H9 (cell line): ENCODE data around the gene ARPC4. TPM values are rescaled to one million over a fixed set of nuclear protein-coding genes. Genes with fewer than 3 reads are reported as not detected.
"Not testable (repeated sequence)": the region's sequence is repeated elsewhere in the genome, so short reads cannot be mapped to it uniquely, and the experiment has no call there.

ENCODE experiments used
- DNase-seq: peaks from one replicate; pipeline ENCODE4 v3.0.0-alpha.2; 2017
- H2AFZ ChIP-seq: one replicate; pipeline ENCODE4 v1.6.1; 2013; ENCODE audit warnings: mild to moderate bottlenecking, low read length, control low read depth, moderate library complexity
- H2AK5ac ChIP-seq: 2 replicates; pipeline ENCODE4 v1.6.1; 2013; ENCODE audit warnings: low read length, control low read depth, mixed read lengths; ENCODE audit not compliant: insufficient read length
- H2BK120ac ChIP-seq: one replicate; pipeline ENCODE4 v1.6.1; 2013; ENCODE audit warnings: low read depth, mild to moderate bottlenecking, low read length, control low read depth, inconsistent platforms; ENCODE audit not compliant: poor library complexity, severe bottlenecking
- H2BK12ac ChIP-seq: 2 replicates; pipeline ENCODE4 v1.6.1; 2013; ENCODE audit warnings: low read length, control low read depth, mixed read lengths, low read depth; ENCODE audit not compliant: insufficient read length
- H2BK15ac ChIP-seq: 2 replicates; pipeline ENCODE4 v1.6.1; 2013; ENCODE audit warnings: low read depth, low read length, control low read depth
- H2BK20ac ChIP-seq: one replicate; pipeline ENCODE4 v1.6.1; 2013; ENCODE audit warnings: low read depth, mild to moderate bottlenecking, low read length, control low read depth, inconsistent platforms; ENCODE audit not compliant: poor library complexity, severe bottlenecking
- H2BK5ac ChIP-seq: 2 replicates; pipeline ENCODE4 v1.6.1; 2013; ENCODE audit warnings: low read length, control low read depth, mixed read lengths; ENCODE audit not compliant: insufficient read length
- H3K14ac ChIP-seq: 2 replicates; pipeline ENCODE4 v1.6.1; 2013; ENCODE audit warnings: low read length, control low read depth; ENCODE audit not compliant: insufficient read depth
- H3K18ac ChIP-seq: 2 replicates; pipeline ENCODE4 v1.6.1; 2013; ENCODE audit warnings: low read depth, mild to moderate bottlenecking, mixed read lengths, low read length, control low read depth; ENCODE audit not compliant: insufficient read length
- H3K23ac ChIP-seq: 2 replicates; pipeline ENCODE4 v1.6.1; 2013; ENCODE audit warnings: low read length, control low read depth, mixed read lengths, low read depth; ENCODE audit not compliant: insufficient read length
- H3K23me2 ChIP-seq: 2 replicates; pipeline ENCODE4 v1.6.1; 2013; ENCODE audit warnings: low read depth, mild to moderate bottlenecking, mixed read lengths, low read length, control low read depth; ENCODE audit not compliant: insufficient read length, poor library complexity, severe bottlenecking
- H3K27ac ChIP-seq: 2 replicates; pipeline ENCODE4 v1.5.1; 2013; ENCODE audit warnings: low read length, control low read depth, mixed read lengths, low read depth; ENCODE audit not compliant: insufficient read length
- H3K27me3 ChIP-seq: 2 replicates; pipeline ENCODE4 v1.6.1; 2013; ENCODE audit warnings: low read length, control low read depth, inconsistent platforms; ENCODE audit not compliant: insufficient read depth
- H3K4ac ChIP-seq: 2 replicates; pipeline ENCODE4 v1.6.1; 2013; ENCODE audit warnings: low read depth, mild to moderate bottlenecking, control low read depth, inconsistent platforms, low read length, moderate library complexity
- H3K4me1 ChIP-seq: 2 replicates; pipeline ENCODE4 v1.6.1; 2013; ENCODE audit warnings: low read length, control low read depth, inconsistent platforms; ENCODE audit not compliant: insufficient read depth
- H3K4me2 ChIP-seq: 2 replicates; pipeline ENCODE4 v1.6.1; 2013; ENCODE audit warnings: low read length, control low read depth, mixed read lengths; ENCODE audit not compliant: insufficient read length, insufficient read depth
- H3K56ac ChIP-seq: 2 replicates; pipeline ENCODE4 v1.6.1; 2013; ENCODE audit warnings: low read depth, mild to moderate bottlenecking, mixed read lengths, low read length, control low read depth; ENCODE audit not compliant: insufficient read length
- H3K79me1 ChIP-seq: 2 replicates; pipeline ENCODE4 v1.6.1; 2013; ENCODE audit warnings: low read depth, mild to moderate bottlenecking, moderate library complexity, low read length, control low read depth, inconsistent platforms; ENCODE audit not compliant: insufficient read depth, poor library complexity, severe bottlenecking
- H3K79me2 ChIP-seq: 2 replicates; pipeline ENCODE4 v1.6.1; 2013; ENCODE audit warnings: low read length, control low read depth, inconsistent platforms; ENCODE audit not compliant: insufficient read depth
- H3K9ac ChIP-seq: 2 replicates; pipeline ENCODE4 v1.6.1; 2013; ENCODE audit warnings: low read length, control low read depth, mixed read lengths; ENCODE audit not compliant: insufficient read length; ENCODE audit errors: extremely low read depth
- H3K9me3 ChIP-seq: one replicate; pipeline ENCODE4 v1.6.1; 2013; ENCODE audit warnings: low read depth, low read length, inconsistent platforms; ENCODE audit not compliant: control insufficient read depth
- H3T11ph ChIP-seq: one replicate; pipeline ENCODE4 v1.6.1; 2013; ENCODE audit warnings: mild to moderate bottlenecking, low read length, control low read depth, inconsistent platforms
- H4K20me1 ChIP-seq: one replicate; pipeline ENCODE4 v1.6.1; 2013; ENCODE audit not compliant: control insufficient read depth, insufficient read length, insufficient read depth
- H4K5ac ChIP-seq: 2 replicates; pipeline ENCODE4 v1.6.1; 2013; ENCODE audit warnings: low read depth, mild to moderate bottlenecking, mixed read lengths, low read length, control low read depth; ENCODE audit not compliant: insufficient read length
- H4K8ac ChIP-seq: replicated peaks from 2 replicates; pipeline ENCODE4 v1.6.1; 2013; ENCODE audit warnings: low read length, control low read depth, mixed read lengths, low read depth; ENCODE audit not compliant: insufficient read length
- H4K91ac ChIP-seq: 2 replicates; pipeline ENCODE4 v1.6.1; 2013; ENCODE audit warnings: low read depth, mild to moderate bottlenecking, moderate library complexity, mixed read lengths, low read length, control low read depth; ENCODE audit not compliant: insufficient read length
- H3K27ac Mint-ChIP-seq, 3 experiments: 2 replicates in 2 of 3; 3 replicates in 1 of 3; pipeline ENCODE4 v1.8.0; 2020 to 2021; ENCODE audit warnings: mixed read lengths in 3 of 3, mild to moderate bottlenecking in 1 of 3, moderate library complexity in 1 of 3
- H3K27me3 Mint-ChIP-seq: 2 replicates; pipeline ENCODE4 v1.8.0; 2021; ENCODE audit warnings: low read depth, mild to moderate bottlenecking, moderate library complexity, mixed read lengths
- H3K36me3 Mint-ChIP-seq, 3 experiments: 2 replicates in 2 of 3; 3 replicates in 1 of 3; pipeline ENCODE4 v1.8.0; 2020 to 2021; ENCODE audit warnings: low read depth in 3 of 3, mixed read lengths in 3 of 3; ENCODE audit not compliant: insufficient read depth in 1 of 3
- H3K4me1 Mint-ChIP-seq, 2 experiments: 2 replicates each; pipeline ENCODE4 v1.8.0; 2020; ENCODE audit warnings: mixed read lengths in 2 of 2
- H3K4me3 Mint-ChIP-seq, 2 experiments: 2 replicates in 1 of 2; 3 replicates in 1 of 2; pipeline ENCODE4 v1.8.0; 2020 to 2021; ENCODE audit warnings: mild to moderate bottlenecking in 2 of 2, mixed read lengths in 2 of 2, moderate library complexity in 1 of 2
- H3K9me3 Mint-ChIP-seq, 2 experiments: 2 replicates in 1 of 2; 3 replicates in 1 of 2; pipeline ENCODE4 v1.8.0; 2020; ENCODE audit warnings: mild to moderate bottlenecking in 2 of 2, mixed read lengths in 2 of 2, moderate library complexity in 1 of 2
- WGBS: extraction: QIAGEN DNeasy Blood & Tissue Kit; methylation state at CpG from one replicate; pipeline ENCODE4 v1.1.7; 2013; ENCODE audit warnings: missing lambda C conversion rate, low lambda C conversion rate, mixed read lengths; ENCODE audit not compliant: insufficient read length; ENCODE audit errors: extremely low coverage; 5-methylcytosine and 5-hydroxymethylcytosine counted together
- total RNA-seq: library from RNA; stranded (reverse); gene quantifications from 2 replicates; pipeline ENCODE4 v1.2.1, GENCODE V29; 2021
- TF ChIP-seq, protein P1 (sequence below): fragments of 200-600 bp; sonication (generic); conservative IDR thresholded peaks from 3 replicates; pipeline ENCODE4 v1.8.0; 2021; ENCODE audit warnings: antibody characterized with exemption, mild to moderate bottlenecking

The ARPC4 gene
- total RNA-seq, 1 experiment from 2014 or later, result 161 TPM

DNA sequence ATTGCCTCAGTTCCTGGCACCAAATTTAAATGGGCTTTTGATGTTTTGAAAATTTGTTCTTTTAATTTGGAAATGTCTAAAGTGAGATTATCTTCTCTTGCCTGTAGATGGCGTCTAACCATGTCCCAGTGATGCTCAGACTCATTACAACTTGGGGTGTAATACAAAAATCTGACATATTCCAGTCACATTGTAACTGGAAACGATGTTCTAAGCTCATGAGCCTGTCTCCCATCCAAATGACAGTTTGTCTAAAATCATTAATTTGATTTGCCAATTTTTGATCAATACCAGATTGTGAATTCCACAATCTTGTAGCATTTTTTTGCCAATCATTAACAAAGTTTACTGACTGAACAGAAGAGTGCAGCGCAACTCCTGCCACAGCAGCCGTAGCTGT lies 56.0 kb downstream of the ARPC4 start:
- no CpG with 5 or more reads among the region's 4 CpGs for WGBS

DNA sequence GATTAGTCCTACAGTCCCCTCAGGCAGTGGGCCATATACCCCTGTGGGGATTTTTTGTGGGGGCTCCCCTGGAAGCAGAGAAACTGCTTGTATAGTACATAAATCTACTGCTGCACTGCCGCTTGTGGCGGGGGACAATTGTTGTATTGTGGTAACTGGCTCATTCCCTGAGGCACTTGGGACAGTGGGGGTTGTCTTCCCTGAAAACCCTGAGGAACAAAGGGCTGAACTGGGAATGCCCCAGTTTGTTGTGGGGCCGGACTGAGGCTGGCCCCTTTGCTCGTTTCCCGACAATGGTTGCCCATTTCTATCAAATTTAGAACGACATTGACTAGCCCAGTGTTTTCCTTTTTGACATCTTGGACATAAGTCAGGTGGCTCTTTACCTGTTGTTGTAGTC lies 58.5 kb downstream of the ARPC4 start:
- not testable (repeated sequence) for H3K18ac ChIP-seq, H3K9ac ChIP-seq, H2BK12ac ChIP-seq, H2BK5ac ChIP-seq, H3K27me3 ChIP-seq, H3K27ac ChIP-seq, H4K8ac ChIP-seq, H2BK20ac ChIP-seq, H3K4me3 Mint-ChIP-seq, H4K5ac ChIP-seq, H3K4me1 ChIP-seq, H3K23me2 ChIP-seq, H3T11ph ChIP-seq, H3K79me1 ChIP-seq, DNase-seq, H3K4me2 ChIP-seq, H3K14ac ChIP-seq, H3K56ac ChIP-seq, H3K36me3 Mint-ChIP-seq, H3K27ac Mint-ChIP-seq, H4K20me1 ChIP-seq, H2AK5ac ChIP-seq, H3K9me3 ChIP-seq, H2AFZ ChIP-seq, H4K91ac ChIP-seq, H3K9me3 Mint-ChIP-seq, H3K23ac ChIP-seq, H2BK15ac ChIP-seq, H3K4ac ChIP-seq, H2BK120ac ChIP-seq, H3K79me2 ChIP-seq
- Mint-ChIP-seq H3K4me1 (peaks cover 14 to 18% of the 10 kb centered on the region in 2 experiments), H3K27me3 (peaks cover 17% of the 10 kb centered on the region)
- WGBS, result no CpG with 5 or more reads among the region's 6 CpGs

More for the DNA sequence above, 56.0 kb downstream of the ARPC4 start:
- H3K9me3 ChIP-seq, H3K9ac ChIP-seq, H3K79me1 ChIP-seq, H3K4ac ChIP-seq, H2BK20ac ChIP-seq, DNase-seq, H2BK15ac ChIP-seq, H3K18ac ChIP-seq, H3K56ac ChIP-seq, H3K36me3 Mint-ChIP-seq, H3K23ac ChIP-seq, H3K23me2 ChIP-seq, H3K27ac ChIP-seq, H3T11ph ChIP-seq, H4K8ac ChIP-seq, H3K4me3 Mint-ChIP-seq, H3K4me2 ChIP-seq, H2BK120ac ChIP-seq, H2AK5ac ChIP-seq, H3K27ac Mint-ChIP-seq, H4K91ac ChIP-seq, H3K9me3 Mint-ChIP-seq, H3K27me3 ChIP-seq, H4K20me1 ChIP-seq, H2BK12ac ChIP-seq, H2BK5ac ChIP-seq, H3K14ac ChIP-seq, H3K79me2 ChIP-seq, H4K5ac ChIP-seq, H2AFZ ChIP-seq, H3K4me1 ChIP-seq: not testable (repeated sequence)
- Mint-ChIP-seq H3K27me3 (peaks cover 12% of the 10 kb centered on the region), H3K4me1 (peaks cover 7 to 14% of the 10 kb centered on the region in 2 experiments)
- TF ChIP-seq, protein P1, sequence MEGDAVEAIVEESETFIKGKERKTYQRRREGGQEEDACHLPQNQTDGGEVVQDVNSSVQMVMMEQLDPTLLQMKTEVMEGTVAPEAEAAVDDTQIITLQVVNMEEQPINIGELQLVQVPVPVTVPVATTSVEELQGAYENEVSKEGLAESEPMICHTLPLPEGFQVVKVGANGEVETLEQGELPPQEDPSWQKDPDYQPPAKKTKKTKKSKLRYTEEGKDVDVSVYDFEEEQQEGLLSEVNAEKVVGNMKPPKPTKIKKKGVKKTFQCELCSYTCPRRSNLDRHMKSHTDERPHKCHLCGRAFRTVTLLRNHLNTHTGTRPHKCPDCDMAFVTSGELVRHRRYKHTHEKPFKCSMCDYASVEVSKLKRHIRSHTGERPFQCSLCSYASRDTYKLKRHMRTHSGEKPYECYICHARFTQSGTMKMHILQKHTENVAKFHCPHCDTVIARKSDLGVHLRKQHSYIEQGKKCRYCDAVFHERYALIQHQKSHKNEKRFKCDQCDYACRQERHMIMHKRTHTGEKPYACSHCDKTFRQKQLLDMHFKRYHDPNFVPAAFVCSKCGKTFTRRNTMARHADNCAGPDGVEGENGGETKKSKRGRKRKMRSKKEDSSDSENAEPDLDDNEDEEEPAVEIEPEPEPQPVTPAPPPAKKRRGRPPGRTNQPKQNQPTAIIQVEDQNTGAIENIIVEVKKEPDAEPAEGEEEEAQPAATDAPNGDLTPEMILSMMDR, result peak; percentile 71
